ENCODE measurements around the gene CASQ2.

DNA sequence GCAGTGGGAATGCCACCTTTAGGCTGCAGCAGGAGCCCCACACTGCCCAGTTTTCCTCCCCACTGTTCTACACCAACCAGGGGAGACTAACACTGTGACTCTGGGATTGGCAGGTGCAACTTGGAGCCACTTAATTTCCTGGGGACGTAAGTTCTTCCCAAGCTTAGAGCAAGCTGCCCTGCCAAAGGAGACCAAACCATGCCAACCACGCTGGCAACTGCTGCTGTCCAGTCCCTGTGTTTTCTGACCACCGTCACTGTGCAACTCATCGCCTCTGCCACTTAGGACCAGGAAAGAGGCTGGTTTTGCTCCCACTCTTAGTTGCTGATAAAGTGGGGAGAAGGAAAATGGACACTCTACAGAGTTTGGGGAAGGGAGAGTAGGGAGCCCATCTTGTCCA, 76.3 kb downstream of the CASQ2 start:
- TF ChIP-seq ZNF124 (CRISPR knock-in tag; IDR thresholded peaks at IDR 0.05) (no peak), ZNF695 (CRISPR knock-in tag; IDR thresholded peaks at IDR 0.05) (no peak), CBX3 (IDR thresholded peaks at IDR 0.05; ENCODE audit: borderline replicate concordance in 1 of 2, low read length in 2 of 2) (no peak), ZNF263 (CRISPR knock-in tag; IDR thresholded peaks at IDR 0.05; ENCODE audit: borderline replicate concordance) (no peak), HIVEP1 (CRISPR knock-in tag; IDR thresholded peaks at IDR 0.05) (no peak), ZFP36 (IDR thresholded peaks at IDR 0.05; ENCODE audit: low read depth, low read length, partially characterized antibody) (no peak), ESRRA (IDR thresholded peaks at IDR 0.05; ENCODE audit: borderline replicate concordance, low read depth) (no peak), SMAD1 (IDR thresholded peaks at IDR 0.05; ENCODE audit: low read depth, low read length, partially characterized antibody) (no peak), RAD21 (CRISPR knock-in tag; conservative IDR thresholded peaks at IDR 0.05 in 1 of 2, IDR thresholded peaks at IDR 0.05 in 1 of 2) (no peak), GABPB1 (CRISPR knock-in tag; IDR thresholded peaks at IDR 0.05) (no peak)
- TF ChIP-seq, protein P1, sequence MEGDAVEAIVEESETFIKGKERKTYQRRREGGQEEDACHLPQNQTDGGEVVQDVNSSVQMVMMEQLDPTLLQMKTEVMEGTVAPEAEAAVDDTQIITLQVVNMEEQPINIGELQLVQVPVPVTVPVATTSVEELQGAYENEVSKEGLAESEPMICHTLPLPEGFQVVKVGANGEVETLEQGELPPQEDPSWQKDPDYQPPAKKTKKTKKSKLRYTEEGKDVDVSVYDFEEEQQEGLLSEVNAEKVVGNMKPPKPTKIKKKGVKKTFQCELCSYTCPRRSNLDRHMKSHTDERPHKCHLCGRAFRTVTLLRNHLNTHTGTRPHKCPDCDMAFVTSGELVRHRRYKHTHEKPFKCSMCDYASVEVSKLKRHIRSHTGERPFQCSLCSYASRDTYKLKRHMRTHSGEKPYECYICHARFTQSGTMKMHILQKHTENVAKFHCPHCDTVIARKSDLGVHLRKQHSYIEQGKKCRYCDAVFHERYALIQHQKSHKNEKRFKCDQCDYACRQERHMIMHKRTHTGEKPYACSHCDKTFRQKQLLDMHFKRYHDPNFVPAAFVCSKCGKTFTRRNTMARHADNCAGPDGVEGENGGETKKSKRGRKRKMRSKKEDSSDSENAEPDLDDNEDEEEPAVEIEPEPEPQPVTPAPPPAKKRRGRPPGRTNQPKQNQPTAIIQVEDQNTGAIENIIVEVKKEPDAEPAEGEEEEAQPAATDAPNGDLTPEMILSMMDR (IDR thresholded peaks at IDR 0.05 in 2 of 3, conservative IDR thresholded peaks at IDR 0.05 in 1 of 3; ENCODE audit: insufficient read depth in 2 of 3, low read depth in 1 of 3, low read length in 3 of 3), result no peak
- TF ChIP-seq, protein P2, sequence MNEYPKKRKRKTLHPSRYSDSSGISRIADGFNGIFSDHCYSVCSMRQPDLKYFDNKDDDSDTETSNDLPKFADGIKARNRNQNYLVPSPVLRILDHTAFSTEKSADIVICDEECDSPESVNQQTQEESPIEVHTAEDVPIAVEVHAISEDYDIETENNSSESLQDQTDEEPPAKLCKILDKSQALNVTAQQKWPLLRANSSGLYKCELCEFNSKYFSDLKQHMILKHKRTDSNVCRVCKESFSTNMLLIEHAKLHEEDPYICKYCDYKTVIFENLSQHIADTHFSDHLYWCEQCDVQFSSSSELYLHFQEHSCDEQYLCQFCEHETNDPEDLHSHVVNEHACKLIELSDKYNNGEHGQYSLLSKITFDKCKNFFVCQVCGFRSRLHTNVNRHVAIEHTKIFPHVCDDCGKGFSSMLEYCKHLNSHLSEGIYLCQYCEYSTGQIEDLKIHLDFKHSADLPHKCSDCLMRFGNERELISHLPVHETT (CRISPR knock-in tag; conservative IDR thresholded peaks at IDR 0.05 in 1 of 2, IDR thresholded peaks at IDR 0.05 in 1 of 2), result no peak
- TF ChIP-seq, protein P3, sequence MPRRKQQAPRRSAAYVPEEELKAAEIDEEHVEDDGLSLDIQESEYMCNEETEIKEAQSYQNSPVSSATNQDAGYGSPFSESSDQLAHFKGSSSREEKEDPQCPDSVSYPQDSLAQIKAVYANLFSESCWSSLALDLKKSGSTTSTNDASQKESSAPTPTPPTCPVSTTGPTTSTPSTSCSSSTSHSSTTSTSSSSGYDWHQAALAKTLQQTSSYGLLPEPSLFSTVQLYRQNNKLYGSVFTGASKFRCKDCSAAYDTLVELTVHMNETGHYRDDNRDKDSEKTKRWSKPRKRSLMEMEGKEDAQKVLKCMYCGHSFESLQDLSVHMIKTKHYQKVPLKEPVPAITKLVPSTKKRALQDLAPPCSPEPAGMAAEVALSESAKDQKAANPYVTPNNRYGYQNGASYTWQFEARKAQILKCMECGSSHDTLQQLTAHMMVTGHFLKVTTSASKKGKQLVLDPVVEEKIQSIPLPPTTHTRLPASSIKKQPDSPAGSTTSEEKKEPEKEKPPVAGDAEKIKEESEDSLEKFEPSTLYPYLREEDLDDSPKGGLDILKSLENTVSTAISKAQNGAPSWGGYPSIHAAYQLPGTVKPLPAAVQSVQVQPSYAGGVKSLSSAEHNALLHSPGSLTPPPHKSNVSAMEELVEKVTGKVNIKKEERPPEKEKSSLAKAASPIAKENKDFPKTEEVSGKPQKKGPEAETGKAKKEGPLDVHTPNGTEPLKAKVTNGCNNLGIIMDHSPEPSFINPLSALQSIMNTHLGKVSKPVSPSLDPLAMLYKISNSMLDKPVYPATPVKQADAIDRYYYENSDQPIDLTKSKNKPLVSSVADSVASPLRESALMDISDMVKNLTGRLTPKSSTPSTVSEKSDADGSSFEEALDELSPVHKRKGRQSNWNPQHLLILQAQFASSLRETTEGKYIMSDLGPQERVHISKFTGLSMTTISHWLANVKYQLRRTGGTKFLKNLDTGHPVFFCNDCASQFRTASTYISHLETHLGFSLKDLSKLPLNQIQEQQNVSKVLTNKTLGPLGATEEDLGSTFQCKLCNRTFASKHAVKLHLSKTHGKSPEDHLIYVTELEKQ (CRISPR knock-in tag; IDR thresholded peaks at IDR 0.05), result no peak
- TF ChIP-seq, protein P4, sequence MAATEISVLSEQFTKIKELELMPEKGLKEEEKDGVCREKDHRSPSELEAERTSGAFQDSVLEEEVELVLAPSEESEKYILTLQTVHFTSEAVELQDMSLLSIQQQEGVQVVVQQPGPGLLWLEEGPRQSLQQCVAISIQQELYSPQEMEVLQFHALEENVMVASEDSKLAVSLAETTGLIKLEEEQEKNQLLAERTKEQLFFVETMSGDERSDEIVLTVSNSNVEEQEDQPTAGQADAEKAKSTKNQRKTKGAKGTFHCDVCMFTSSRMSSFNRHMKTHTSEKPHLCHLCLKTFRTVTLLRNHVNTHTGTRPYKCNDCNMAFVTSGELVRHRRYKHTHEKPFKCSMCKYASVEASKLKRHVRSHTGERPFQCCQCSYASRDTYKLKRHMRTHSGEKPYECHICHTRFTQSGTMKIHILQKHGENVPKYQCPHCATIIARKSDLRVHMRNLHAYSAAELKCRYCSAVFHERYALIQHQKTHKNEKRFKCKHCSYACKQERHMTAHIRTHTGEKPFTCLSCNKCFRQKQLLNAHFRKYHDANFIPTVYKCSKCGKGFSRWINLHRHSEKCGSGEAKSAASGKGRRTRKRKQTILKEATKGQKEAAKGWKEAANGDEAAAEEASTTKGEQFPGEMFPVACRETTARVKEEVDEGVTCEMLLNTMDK (IDR thresholded peaks at IDR 0.05; ENCODE audit: borderline replicate concordance, insufficient read depth, low read depth, low read length, poor library complexity, severe bottlenecking), result no peak

Measured in K562 (cell line).